IPS DF 6.9 (cell line): Measurements from ENCODE around the gene DCHS1.
"Not testable (repeated sequence)": the region's sequence is repeated elsewhere in the genome, so short reads cannot be mapped to it uniquely, and the experiment has no call there.

Source experiments
- DNase-seq: peaks from one replicate; pipeline ENCODE4 v3.0.0-alpha.2; 2013; ENCODE audit warnings: low read depth, low spot score
- H3K27ac ChIP-seq: one replicate; pipeline ENCODE4 v1.5.1; 2013; ENCODE audit warnings: low read length, control low read depth
- H3K27me3 ChIP-seq: 2 replicates; pipeline ENCODE4 v1.6.1; 2013; ENCODE audit warnings: mild to moderate bottlenecking, low read length; ENCODE audit not compliant: control insufficient read depth, insufficient read depth
- H3K36me3 ChIP-seq: 2 replicates; pipeline ENCODE4 v1.6.1; 2013; ENCODE audit warnings: low read length; ENCODE audit not compliant: control insufficient read depth, insufficient read depth
- H3K4me1 ChIP-seq: 2 replicates; pipeline ENCODE4 v1.6.1; 2013; ENCODE audit warnings: low read length; ENCODE audit not compliant: control insufficient read depth, insufficient read depth
- H3K4me3 ChIP-seq: 2 replicates; pipeline ENCODE4 v1.5.1; 2013; ENCODE audit warnings: mild to moderate bottlenecking, low read length
- H3K9me3 ChIP-seq: 2 replicates; pipeline ENCODE4 v1.6.1; 2013; ENCODE audit warnings: low read length, inconsistent platforms; ENCODE audit not compliant: control insufficient read depth, insufficient read depth
- WGBS: extraction: QIAGEN DNeasy Blood & Tissue Kit; methylation state at CpG from one replicate; pipeline ENCODE4 v1.1.7; 2013; ENCODE audit warnings: mixed read lengths, missing lambda C conversion rate; ENCODE audit not compliant: insufficient read length, insufficient coverage; 5-methylcytosine and 5-hydroxymethylcytosine counted together

DCHS1 gene

GRCh38 chr11:6655790-6656583 lies at the start of gene DCHS1:
Gene DCHS1, minus strand, starts transcription at chr11:6655809. Its CDS starts 14,196 bp downstream, at chr11:6641613.
- Histone ChIP-seq H3K27ac (no peak within 1 kb of the TSS), H3K4me1 (peaks cover 4% of the 10 kb centered on the region; the same call in 1 of the 2 replicates), H3K27me3 (peaks cover 12% of the 10 kb centered on the region), H3K9me3 (no peaks in the 10 kb centered on the region), H3K4me3 (peak within 1 kb of the TSS; percentile 84), H3K36me3 (no peaks in the 10 kb centered on the region; the same call in 1 of the 2 replicates)
- no CpG with 5 or more reads among the region's 56 CpGs for WGBS
- no peak for DNase-seq

GRCh38 chr11:6703247-6704063 lies 47.8 kb upstream of the DCHS1 start:
- no peaks in the 10 kb centered on the region for H3K4me1 ChIP-seq
- H3K27ac ChIP-seq, result no peak overlapping the region
- no CpG with 5 or more reads among the region's 2 CpGs for WGBS
- no peaks in the 10 kb centered on the region for H3K9me3 ChIP-seq
- H3K36me3 ChIP-seq, result no peaks in the 10 kb centered on the region
- DNase-seq, result peak; percentile 22
- H3K4me3 ChIP-seq, result no peak overlapping the region
- no peaks in the 10 kb centered on the region for H3K27me3 ChIP-seq

- H3K27me3 ChIP-seq, H3K9me3 ChIP-seq, H3K36me3 ChIP-seq, H3K27ac ChIP-seq, DNase-seq, H3K4me3 ChIP-seq, H3K4me1 ChIP-seq: not testable (repeated sequence)
- WGBS, result no CpG with 5 or more reads among the region's 3 CpGs
Measured at GRCh38 chr11:6701955-6702354, 46.3 kb upstream of the DCHS1 start.

GRCh38 chr11:6695377-6695776 lies 39.8 kb upstream of the DCHS1 start:
- no CpG with 5 or more reads among the region's 1 CpG for WGBS
- DNase-seq, result no peak
- H3K4me3 ChIP-seq, result no peak overlapping the region
- H3K9me3 ChIP-seq, result no peaks in the 10 kb centered on the region
- H3K27ac ChIP-seq, result no peak overlapping the region
- no peaks in the 10 kb centered on the region for H3K4me1 ChIP-seq
- no peaks in the 10 kb centered on the region for H3K27me3 ChIP-seq
- no peaks in the 10 kb centered on the region for H3K36me3 ChIP-seq

- Histone ChIP-seq H3K4me3 (no peak overlapping the region), H3K4me1 (no peaks in the 10 kb centered on the region), H3K9me3 (no peaks in the 10 kb centered on the region), H3K27me3 (no peaks in the 10 kb centered on the region), H3K27ac (no peak overlapping the region), H3K36me3 (no peaks in the 10 kb centered on the region)
- no CpG with 5 or more reads among the region's 1 CpG for WGBS
- DNase-seq, result no peak
Measured at GRCh38 chr11:6694229-6694535, 38.6 kb upstream of the DCHS1 start.

- H3K27ac ChIP-seq, result no peak overlapping the region
- H3K4me1 ChIP-seq, result no peaks in the 10 kb centered on the region
- no peaks in the 10 kb centered on the region for H3K27me3 ChIP-seq
- no peaks in the 10 kb centered on the region for H3K36me3 ChIP-seq
- DNase-seq, result no peak
- no CpG with 5 or more reads among the region's 1 CpG for WGBS
- H3K4me3 ChIP-seq, result no peak overlapping the region
- H3K9me3 ChIP-seq, result no peaks in the 10 kb centered on the region
Measured at GRCh38 chr11:6693342-6694228, 38.0 kb upstream of the DCHS1 start.

GRCh38 chr11:6692128-6692527 lies 36.5 kb upstream of the DCHS1 start:
- Histone ChIP-seq H3K27ac (no peak overlapping the region), H3K9me3 (no peaks in the 10 kb centered on the region), H3K36me3 (no peaks in the 10 kb centered on the region), H3K4me3 (no peak overlapping the region), H3K27me3 (no peaks in the 10 kb centered on the region), H3K4me1 (no peaks in the 10 kb centered on the region; the same call in 1 of the 2 replicates)
- no peak for DNase-seq

GRCh38 chr11:6690431-6691132 lies 35.0 kb upstream of the DCHS1 start:
- H3K4me3 ChIP-seq, H3K27ac ChIP-seq, H3K9me3 ChIP-seq, H3K4me1 ChIP-seq, H3K27me3 ChIP-seq, DNase-seq, H3K36me3 ChIP-seq: not testable (repeated sequence)
- 100% methylated on average over 1 of the region's 11 CpGs for WGBS

- WGBS, result no CpG with 5 or more reads among the region's 4 CpGs
Measured at GRCh38 chr11:6687876-6688275, 32.3 kb upstream of the DCHS1 start.

GRCh38 chr11:6686006-6686405 lies 30.4 kb upstream of the DCHS1 start:
- no peaks in the 10 kb centered on the region for H3K27me3 ChIP-seq

More at GRCh38 chr11:6687876-6688275, 32.3 kb upstream of the DCHS1 start:
- H3K27ac ChIP-seq, result no peak overlapping the region
- DNase-seq, result no peak
- H3K9me3 ChIP-seq, result no peaks in the 10 kb centered on the region
- H3K4me1 ChIP-seq, result no peaks in the 10 kb centered on the region; the same call in 1 of the 2 replicates
- no peak overlapping the region for H3K4me3 ChIP-seq
- H3K36me3 ChIP-seq, result no peaks in the 10 kb centered on the region
- no peaks in the 10 kb centered on the region for H3K27me3 ChIP-seq

More at GRCh38 chr11:6686006-6686405, 30.4 kb upstream of the DCHS1 start:
- H3K4me3 ChIP-seq, result no peak overlapping the region
- DNase-seq, result no peak
- no peak overlapping the region for H3K27ac ChIP-seq
- no peaks in the 10 kb centered on the region; the same call in 1 of the 2 replicates for H3K36me3 ChIP-seq
- no peaks in the 10 kb centered on the region for H3K9me3 ChIP-seq
- H3K4me1 ChIP-seq, result peaks cover 1% of the 10 kb centered on the region; the same call in 1 of the 2 replicates
